A673 (cell line): Measurements from ENCODE around the gene YWHAG. TPM values are rescaled to one million over a fixed set of nuclear protein-coding genes. Genes with fewer than 3 reads are reported as not detected.

Experiments
- Bru-seq: library from RNA; stranded (reverse); fragments of 400-500 nt; gene quantifications from one replicate; lab custom pipeline; 2021; lab: Mats Ljungman, UMichigan
- BruChase-seq, 2 experiments: library from RNA; stranded (reverse); fragments of 400-500 nt; gene quantifications; one replicate each; lab custom pipeline; 2021; lab: Mats Ljungman, UMichigan
- BruUV-seq: library from RNA; stranded (reverse); fragments of 400-500 nt; replicated peaks from 2 replicates; lab custom pipeline; 2021; lab: Mats Ljungman, UMichigan
- CTCF ChIA-PET: fragments of 300-600 bp; sonication (Branson Sonifier 250); formaldehyde crosslinking; loops from one replicate; lab custom pipeline; 2022; ENCODE audit warnings: antibody characterized with exemption; lab: Charles Lee
- POLR2A ChIA-PET: fragments of 300-600 bp; sonication (Branson Sonifier 250); formaldehyde crosslinking; loops from one replicate; lab custom pipeline; 2022; ENCODE audit warnings: antibody characterized with exemption; ENCODE audit not compliant: low non-redundant PET; lab: Charles Lee
- DNase-seq: peaks from one replicate; pipeline ENCODE4 v3.0.0-alpha.2; 2015; ENCODE audit warnings: low spot score
- H3K27ac ChIP-seq: fragments of 200-600 bp; sonication (generic); 2 replicates; pipeline ENCODE4 v1.5.1; 2016; ENCODE audit warnings: mixed run types, low read depth, mild to moderate bottlenecking, mixed read lengths, antibody characterized with exemption, low read length; ENCODE audit not compliant: poor library complexity, severe bottlenecking
- H3K27me3 ChIP-seq: fragments of 200-600 bp; sonication (generic); replicated peaks from 2 replicates; pipeline ENCODE4 v1.6.1; 2017; ENCODE audit warnings: mixed run types, low read depth, mild to moderate bottlenecking, mixed read lengths, antibody characterized with exemption, low read length; ENCODE audit not compliant: insufficient read depth, poor library complexity
- H3K36me3 ChIP-seq: fragments of 200-600 bp; sonication (generic); 2 replicates; pipeline ENCODE4 v1.6.1; 2016; ENCODE audit warnings: mixed run types, mild to moderate bottlenecking, mixed read lengths, antibody characterized with exemption, low read length; ENCODE audit not compliant: insufficient read depth, poor library complexity, severe bottlenecking
- H3K4me1 ChIP-seq: fragments of 200-600 bp; sonication (generic); 2 replicates; pipeline ENCODE4 v1.6.1; 2017; ENCODE audit warnings: mixed run types, mild to moderate bottlenecking, mixed read lengths, antibody characterized with exemption, low read length; ENCODE audit not compliant: insufficient read depth, poor library complexity, severe bottlenecking
- H3K4me3 ChIP-seq: fragments of 200-600 bp; sonication (generic); 2 replicates; pipeline ENCODE4 v1.5.1; 2016; ENCODE audit warnings: low read depth, mixed run types, mild to moderate bottlenecking, mixed read lengths, low read length; ENCODE audit not compliant: poor library complexity, severe bottlenecking
- H3K9me3 ChIP-seq: fragments of 200-600 bp; sonication (generic); 2 replicates; pipeline ENCODE4 v1.6.1; 2016; ENCODE audit warnings: mixed run types, low read depth, mild to moderate bottlenecking, mixed read lengths, antibody characterized with exemption, low read length; ENCODE audit not compliant: poor library complexity, severe bottlenecking
- CTCF ChIP-seq: fragments of 300-800, 200-600 bp; sonication (generic); conservative IDR thresholded peaks from 2 replicates; pipeline ENCODE4 v1.5.1; 2017; ENCODE audit warnings: low read depth, mild to moderate bottlenecking, antibody characterized with exemption, low read length, moderate library complexity, mixed read lengths
- EZH2 ChIP-seq: fragments of 200-600 bp; sonication (generic); IDR thresholded peaks from 2 replicates; pipeline ENCODE4 v1.6.1; 2017; ENCODE audit warnings: borderline replicate concordance, low read depth, mild to moderate bottlenecking, mixed read lengths, antibody characterized with exemption, low read length; ENCODE audit not compliant: poor library complexity, severe bottlenecking
- intact Hi-C: fragments of 100-400 bp; cut with micrococcal nuclease; formaldehyde crosslinking; loops from one replicate; pipeline ENCODE4 v1.10.0; 2022; ENCODE audit not compliant: unreplicated experiment
- long read RNA-seq: library from polyadenylated mRNA; stranded (forward); transcript quantifications from one replicate; pipeline ENCODE4 v2.0.0, GENCODE V29; 2022
- total RNA-seq: library from RNA; stranded (reverse); gene quantifications from 2 replicates; pipeline ENCODE4 v1.2.3, GENCODE V29; 2021

YWHAG gene
- total RNA-seq = 222 and 249 TPM in 2 replicates
- Bru-seq, nascent RNA = percentile 98 among the genes with signal in this experiment
- percentile 99 among the genes with signal in this experiment for BruChase-seq, experiment 1, labeled RNA remaining after a 2-hour chase
- BruChase-seq, experiment 2, labeled RNA remaining after a 6-hour chase = percentile 99 among the genes with signal in this experiment
- long read RNA-seq, partial matches to known transcripts = 0 of 27 reads
- long read RNA-seq, other reads (novel, unspliced or antisense) = 27 of 27 reads

GRCh38 chr7:76358481-76359110, at the start of gene YWHAG:
TSS of gene YWHAG (minus strand) at chr7:76358991. CDS start at chr7:76358808, 183 bp downstream.
- H3K9me3 ChIP-seq = no peaks in the 10 kb centered on the region
- peaks cover 21% of the 10 kb centered on the region for H3K4me1 ChIP-seq
- DNase-seq = peak; percentile 87
- intact Hi-C loops = no loop called here
- H3K27me3 ChIP-seq = no peaks in the 10 kb centered on the region
- ChIA-PET CTCF (no interaction called here), POLR2A (interaction anchor here (0.6 kb wide), 1 partner anchor 38 kb away, joined by 26 read pairs; no protein-coding TSS in a partner anchor)
- peak within 1 kb of the TSS; percentile 100 for H3K4me3 ChIP-seq
- H3K36me3 ChIP-seq = peaks cover 36% of the 10 kb centered on the region
- peak within 1 kb of the TSS; percentile 98 for H3K27ac ChIP-seq
- TF ChIP-seq EZH2 (no peak), CTCF (no peak)
- BruUV-seq = no TSS peak

DNA sequence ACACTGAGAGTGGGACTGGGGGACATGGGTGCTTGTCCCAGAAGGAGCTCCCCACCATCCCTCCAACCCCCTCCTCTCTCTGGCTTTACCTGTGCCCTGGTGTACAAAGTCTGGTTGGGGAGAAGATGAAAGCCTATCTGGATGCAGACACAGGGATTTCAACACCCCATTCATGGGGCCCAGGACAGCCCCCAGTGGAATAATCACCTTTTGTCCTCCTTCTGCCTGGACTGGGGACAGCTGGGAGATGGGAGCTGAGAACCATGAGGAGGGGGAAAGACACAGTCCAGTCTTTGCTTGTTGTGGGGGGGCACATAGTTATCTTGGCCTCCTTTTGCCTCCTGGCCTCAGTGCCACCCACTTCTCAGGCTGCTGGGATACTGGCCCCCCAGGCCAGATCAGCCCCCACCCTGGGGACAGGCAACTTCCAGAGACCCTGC, 49.4 kb upstream of the YWHAG start:
- Histone ChIP-seq H3K27ac (no peak overlapping the region), H3K9me3 (no peaks in the 10 kb centered on the region), H3K4me3 (no peak overlapping the region), H3K27me3 (no peaks in the 10 kb centered on the region), H3K4me1 (no peaks in the 10 kb centered on the region), H3K36me3 (no peaks in the 10 kb centered on the region)
- ChIA-PET POLR2A (no interaction called here), CTCF (interaction anchor here (0.6 kb wide), 1 partner anchor 22 kb away, joined by 9 read pairs; no protein-coding TSS in a partner anchor)
- TF ChIP-seq EZH2 = no peak
- TF ChIP-seq CTCF = no peak
- intact Hi-C loops = no loop called here
- DNase-seq = no peak
- BruUV-seq = no TSS peak

DNA sequence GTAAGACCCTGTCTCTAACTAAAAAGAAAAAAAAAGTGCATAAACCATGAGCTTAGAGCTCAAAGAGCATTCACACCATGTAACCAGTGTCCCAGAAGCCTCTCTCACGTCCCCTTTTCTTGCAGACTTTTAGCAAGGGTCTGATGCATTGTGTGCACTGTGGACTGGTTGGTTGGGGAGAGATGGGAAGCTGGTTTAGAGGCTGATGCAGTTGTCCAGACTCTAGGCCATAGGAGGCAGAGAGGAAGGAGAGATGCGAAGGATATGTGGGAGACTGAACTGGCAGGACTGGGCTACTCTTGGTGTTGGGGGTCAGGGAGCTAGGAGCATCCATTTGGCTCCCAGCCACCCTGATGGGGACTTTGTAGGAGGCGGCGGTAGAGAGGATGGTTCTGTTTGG, 48.9 kb upstream of the YWHAG start:
- ChIA-PET POLR2A (interaction anchor here (0.5 kb wide), 1 partner anchor 113 kb away, joined by 4 read pairs; no protein-coding TSS in a partner anchor), CTCF (interaction anchor here (0.5 to 0.6 kb wide), 2 partner anchors 9 to 21 kb away, joined by 6 to 9 read pairs; no protein-coding TSS in a partner anchor)
- no peak for DNase-seq
- no TSS peak for BruUV-seq
- no peaks in the 10 kb centered on the region for H3K4me1 ChIP-seq
- no peak overlapping the region for H3K4me3 ChIP-seq
- H3K36me3 ChIP-seq = no peaks in the 10 kb centered on the region
- intact Hi-C loops = no loop called here
- no peaks in the 10 kb centered on the region for H3K27me3 ChIP-seq
- H3K27ac ChIP-seq = no peak overlapping the region
- H3K9me3 ChIP-seq = no peaks in the 10 kb centered on the region
- no peak for TF ChIP-seq EZH2
- no peak for TF ChIP-seq CTCF
